ENCODE measurements around the gene CLDN11.

The CLDN11 gene

DNA sequence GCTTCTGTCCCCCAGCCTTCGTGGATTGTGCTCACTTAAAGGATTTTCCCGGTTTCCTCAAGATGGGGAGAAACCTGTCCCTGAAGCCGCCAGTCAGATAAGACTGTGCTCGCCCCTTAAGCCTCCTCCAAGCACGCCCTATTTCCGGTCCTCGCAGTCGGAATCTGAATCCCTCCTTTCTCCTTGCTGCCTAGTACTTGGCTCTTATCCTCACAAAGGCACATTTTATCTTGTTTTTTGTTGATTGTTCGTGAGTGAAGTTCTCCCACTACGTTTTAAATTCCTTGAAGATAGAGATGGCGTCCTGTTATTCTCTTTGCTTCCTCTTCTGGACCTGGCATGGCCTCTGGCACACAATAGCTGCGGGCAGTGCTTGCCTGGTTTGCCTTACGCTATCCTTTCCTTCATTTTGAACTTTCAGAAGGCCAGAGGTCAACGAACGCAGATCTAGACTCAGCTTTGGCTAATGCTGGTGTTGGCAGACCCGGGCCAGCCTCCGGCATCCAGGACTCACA is 1.7 kb downstream of the CLDN11 start:
- TF ChIP-seq, protein P1, sequence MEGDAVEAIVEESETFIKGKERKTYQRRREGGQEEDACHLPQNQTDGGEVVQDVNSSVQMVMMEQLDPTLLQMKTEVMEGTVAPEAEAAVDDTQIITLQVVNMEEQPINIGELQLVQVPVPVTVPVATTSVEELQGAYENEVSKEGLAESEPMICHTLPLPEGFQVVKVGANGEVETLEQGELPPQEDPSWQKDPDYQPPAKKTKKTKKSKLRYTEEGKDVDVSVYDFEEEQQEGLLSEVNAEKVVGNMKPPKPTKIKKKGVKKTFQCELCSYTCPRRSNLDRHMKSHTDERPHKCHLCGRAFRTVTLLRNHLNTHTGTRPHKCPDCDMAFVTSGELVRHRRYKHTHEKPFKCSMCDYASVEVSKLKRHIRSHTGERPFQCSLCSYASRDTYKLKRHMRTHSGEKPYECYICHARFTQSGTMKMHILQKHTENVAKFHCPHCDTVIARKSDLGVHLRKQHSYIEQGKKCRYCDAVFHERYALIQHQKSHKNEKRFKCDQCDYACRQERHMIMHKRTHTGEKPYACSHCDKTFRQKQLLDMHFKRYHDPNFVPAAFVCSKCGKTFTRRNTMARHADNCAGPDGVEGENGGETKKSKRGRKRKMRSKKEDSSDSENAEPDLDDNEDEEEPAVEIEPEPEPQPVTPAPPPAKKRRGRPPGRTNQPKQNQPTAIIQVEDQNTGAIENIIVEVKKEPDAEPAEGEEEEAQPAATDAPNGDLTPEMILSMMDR (IDR thresholded peaks at IDR 0.05) = no peak

DNA sequence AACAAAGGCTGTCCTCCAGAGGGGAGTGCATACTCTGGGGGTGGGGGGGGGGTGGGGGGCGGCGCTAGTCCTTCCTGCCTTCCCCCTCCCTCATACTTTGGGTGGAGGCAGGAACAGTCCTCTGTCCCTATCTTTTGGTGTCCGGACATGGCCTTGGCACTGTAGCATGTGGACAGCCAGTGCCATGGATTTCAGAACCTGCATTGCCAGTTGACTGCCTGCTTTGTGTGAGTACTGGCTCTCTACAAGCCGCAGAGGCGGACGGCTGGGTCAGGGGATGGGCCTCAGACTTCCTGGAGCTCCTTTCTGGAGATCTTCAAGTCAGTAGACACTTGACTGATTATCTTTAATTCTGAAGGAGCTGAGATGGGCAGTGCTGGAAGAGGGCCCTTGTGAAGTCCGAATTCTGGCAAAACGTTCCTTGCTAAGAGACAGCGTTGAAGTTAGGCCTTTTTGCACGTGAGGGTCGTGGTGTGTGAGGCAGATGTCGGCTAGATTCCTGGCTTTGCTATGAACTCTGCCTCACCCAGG is 2.5 kb downstream of the CLDN11 start:
- TF ChIP-seq, protein P1 (IDR thresholded peaks at IDR 0.05) = no peak

DNA sequence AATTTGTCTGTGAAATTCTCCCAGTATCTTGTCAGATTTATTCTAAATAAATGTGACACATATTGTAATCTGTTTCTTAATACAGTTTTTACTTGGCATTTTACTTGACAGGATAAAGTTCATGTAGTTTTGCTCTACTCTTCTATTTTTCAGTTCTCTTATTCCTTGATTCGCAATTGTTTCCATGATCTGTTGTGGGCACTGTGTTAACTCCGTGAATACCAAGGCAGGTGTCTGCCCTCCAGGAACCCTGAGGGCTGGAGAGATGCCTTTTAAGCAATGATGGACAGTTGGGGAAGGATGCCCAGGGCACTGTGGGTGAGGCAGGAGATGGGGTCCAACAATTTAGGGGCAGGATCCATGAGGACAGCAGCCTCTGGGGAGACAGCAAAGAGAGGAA is 3.1 kb downstream of the CLDN11 start:
- TF ChIP-seq, protein P1 (IDR thresholded peaks at IDR 0.05) = no peak

DNA sequence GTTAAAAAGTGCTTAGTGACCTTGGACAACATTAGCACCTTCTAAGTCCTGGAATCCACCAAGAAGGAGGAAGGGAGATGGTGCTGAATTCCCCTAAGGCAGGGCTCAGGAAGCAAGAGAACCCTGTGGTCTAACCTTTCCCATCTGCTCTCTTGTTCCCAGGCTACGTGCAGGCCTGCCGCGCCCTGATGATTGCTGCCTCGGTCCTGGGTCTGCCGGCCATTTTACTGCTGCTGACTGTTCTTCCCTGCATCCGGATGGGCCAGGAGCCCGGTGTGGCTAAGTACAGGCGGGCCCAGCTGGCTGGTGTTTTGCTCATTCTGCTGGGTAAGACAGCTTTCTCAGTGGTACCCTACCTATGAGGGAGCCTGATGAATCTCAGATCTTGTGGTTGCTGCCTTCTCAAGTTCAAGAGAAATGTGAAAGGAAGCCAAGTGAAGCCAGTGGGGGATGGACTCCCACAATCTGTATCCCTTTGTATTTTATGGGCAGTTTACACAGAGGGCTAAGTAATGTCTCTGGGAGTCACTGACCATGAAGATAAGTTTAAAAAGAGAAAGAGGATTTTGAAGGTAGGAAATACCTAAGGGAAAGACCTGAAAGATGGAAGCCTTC is 4.4 kb downstream of the CLDN11 start:
- TF ChIP-seq, protein P1 (IDR thresholded peaks at IDR 0.05) = no peak

DNA sequence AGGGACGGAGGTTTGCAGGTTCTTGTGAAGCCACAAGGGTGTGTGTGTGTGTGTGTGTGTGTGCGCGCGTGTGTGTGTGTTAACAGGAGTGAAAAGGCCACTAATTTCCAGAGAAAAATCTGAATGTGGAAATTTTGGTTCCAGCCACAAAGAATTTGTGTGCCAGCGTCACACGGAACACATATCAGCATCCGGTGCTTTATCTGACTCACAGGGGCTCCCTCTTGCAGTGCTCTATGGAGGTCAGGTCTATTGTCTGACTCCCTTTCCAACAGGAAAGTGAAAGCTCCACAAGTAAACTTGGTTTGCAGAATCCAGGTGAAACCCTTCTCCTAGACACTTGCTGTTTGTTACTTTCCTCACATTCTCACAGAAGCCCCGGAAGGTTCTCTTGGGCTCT is 6.2 kb downstream of the CLDN11 start:
- TF ChIP-seq, protein P1 (IDR thresholded peaks at IDR 0.05) = no peak

DNA sequence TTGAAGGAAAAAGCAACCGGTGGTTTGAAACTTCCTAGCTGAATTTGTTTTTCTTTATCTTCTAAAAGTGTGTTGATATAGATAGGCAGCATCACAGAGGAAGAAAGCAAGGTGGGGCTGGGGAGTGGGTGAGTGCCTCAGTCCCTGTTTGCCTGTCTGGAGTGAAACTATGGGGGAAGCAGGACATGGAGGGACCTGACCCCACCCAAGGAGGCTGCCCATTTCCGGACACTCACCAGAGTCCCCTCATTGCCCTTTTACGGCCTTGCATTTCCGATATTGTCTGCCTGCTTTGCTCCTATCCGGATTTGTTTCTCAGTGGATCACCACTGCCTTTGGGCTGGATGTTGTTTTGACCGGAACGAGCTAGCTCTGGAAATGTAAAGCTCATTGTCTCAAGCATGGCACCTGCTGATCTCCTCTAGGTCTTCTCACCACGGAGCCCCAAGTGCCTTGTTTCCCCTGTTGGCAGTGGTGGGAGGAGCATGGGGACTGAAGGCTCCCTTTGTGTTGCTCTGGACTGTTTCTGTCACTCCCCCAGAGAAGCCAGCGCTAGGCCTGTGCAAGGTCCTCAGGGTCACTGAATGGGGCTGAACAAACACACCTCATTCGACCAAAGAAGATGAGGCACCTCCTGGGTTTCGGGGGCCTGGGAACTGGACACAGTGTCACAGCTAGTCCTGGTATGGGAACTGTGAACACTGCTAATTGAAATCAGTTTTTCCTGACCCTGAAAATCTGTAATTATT is 7.0 kb downstream of the CLDN11 start:
- TF ChIP-seq, protein P1 (IDR thresholded peaks at IDR 0.05) = no peak

DNA sequence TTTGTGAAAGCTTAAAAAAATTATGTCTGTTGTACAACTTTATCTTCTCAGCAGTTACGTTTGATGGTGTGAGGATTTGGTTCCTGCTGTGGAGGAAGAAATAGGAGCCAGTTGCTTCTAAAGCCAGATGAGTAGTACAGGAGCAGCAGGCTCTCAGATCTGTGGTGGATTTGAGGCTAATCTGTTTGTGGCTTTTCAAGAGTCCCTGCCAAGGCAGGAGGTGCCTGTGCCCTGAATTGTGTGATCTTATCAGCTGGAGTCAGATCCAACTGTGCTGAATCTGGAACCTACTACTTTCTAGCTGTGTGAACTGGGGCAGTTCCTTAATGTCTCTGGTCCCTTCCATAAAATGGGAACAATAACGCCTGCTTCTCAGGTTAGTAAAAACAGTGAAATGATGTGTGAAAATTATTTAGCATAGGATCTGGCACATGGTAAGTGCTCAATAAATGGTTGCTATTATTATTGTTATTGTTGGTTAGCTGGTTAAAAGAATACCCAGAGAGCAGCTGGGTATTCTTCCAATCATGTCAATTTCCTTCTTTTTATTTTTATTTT is 7.7 kb downstream of the CLDN11 start:
- TF ChIP-seq, protein P1 (IDR thresholded peaks at IDR 0.05) = no peak

Data from LNCAP (cell line).